MM.1S (cell line): ENCODE results near the gene LARGE1.
A peak's percentile ranks its signal among the peaks of the same experiment; 100 is the strongest.

Source experiments
- DNase-seq: peaks from one replicate; pipeline ENCODE4 v3.0.0-alpha.2; 2015
- H2AFZ ChIP-seq: fragments of 300-600 bp; sonication (generic); 2 replicates; pipeline ENCODE4 v1.6.0; 2016; ENCODE audit warnings: antibody characterized with exemption, low read length
- H3F3A ChIP-seq: fragments of 300-600 bp; sonication (generic); 2 replicates; pipeline ENCODE4 v1.6.1; 2016; ENCODE audit warnings: mild to moderate bottlenecking, antibody characterized with exemption, low read length, moderate library complexity, mixed read lengths; ENCODE audit not compliant: insufficient read depth
- H3K27ac ChIP-seq: fragments of 300-600 bp; sonication (generic); 2 replicates; pipeline ENCODE4 v1.5.1; 2016; ENCODE audit warnings: mild to moderate bottlenecking, low read length
- H3K27me3 ChIP-seq: fragments of 300-600 bp; sonication (generic); replicated peaks from 2 replicates; pipeline ENCODE4 v1.6.0; 2016; ENCODE audit warnings: low read length; ENCODE audit not compliant: insufficient read depth
- H3K36me3 ChIP-seq: fragments of 300-600 bp; sonication (generic); replicated peaks from 2 replicates; pipeline ENCODE4 v1.6.1; 2016; ENCODE audit warnings: mild to moderate bottlenecking, low read length, mixed read lengths; ENCODE audit not compliant: insufficient read depth
- H3K4me1 ChIP-seq: fragments of 300-600 bp; sonication (generic); 2 replicates; pipeline ENCODE4 v1.6.1; 2016; ENCODE audit warnings: low read length, mixed read lengths
- H3K4me2 ChIP-seq: fragments of 300-600 bp; sonication (generic); 2 replicates; pipeline ENCODE4 v1.6.0; 2016; ENCODE audit warnings: low read depth, low read length
- H3K4me3 ChIP-seq: fragments of 300-600 bp; sonication (generic); 2 replicates; pipeline ENCODE4 v1.5.1; 2016; ENCODE audit warnings: low read length, mixed read lengths
- H3K79me2 ChIP-seq: fragments of 300-600 bp; sonication (generic); 2 replicates; pipeline ENCODE4 v1.6.1; 2016; ENCODE audit warnings: mixed run types, low read length, mixed read lengths
- H3K9ac ChIP-seq: fragments of 300-600 bp; sonication (generic); 2 replicates; pipeline ENCODE4 v1.6.1; 2016; ENCODE audit warnings: low read length, mixed read lengths
- H3K9me2 ChIP-seq: fragments of 300-600 bp; sonication (generic); replicated peaks from 2 replicates; pipeline ENCODE4 v1.6.1; 2016; ENCODE audit warnings: mild to moderate bottlenecking, low read length, mixed read lengths; ENCODE audit not compliant: insufficient read depth
- H3K9me3 ChIP-seq: fragments of 300-600 bp; sonication (generic); replicated peaks from 2 replicates; pipeline ENCODE4 v1.6.1; 2016; ENCODE audit warnings: mild to moderate bottlenecking, low read length, mixed read lengths; ENCODE audit not compliant: insufficient read depth
- H4K20me1 ChIP-seq: fragments of 300-600 bp; sonication (generic); 2 replicates; pipeline ENCODE4 v1.6.1; 2016; ENCODE audit warnings: mild to moderate bottlenecking, low read length, moderate library complexity, mixed read lengths; ENCODE audit not compliant: insufficient read depth
- EZH2 ChIP-seq: fragments of 300-600 bp; sonication (generic); optimal IDR thresholded peaks from 2 replicates; pipeline ENCODE3; 2017; ENCODE audit warnings: low read depth, mild to moderate bottlenecking, antibody characterized with exemption, low read length, mixed read lengths
- EZH2phosphoT487 ChIP-seq: fragments of 300-600 bp; sonication (generic); IDR thresholded peaks from 2 replicates; pipeline ENCODE4 v1.6.1; 2018; ENCODE audit warnings: antibody characterized with exemption, low read length
- TF ChIP-seq, protein P1 (sequence below): fragments of 300-600 bp; sonication (generic); IDR thresholded peaks from 2 replicates; pipeline ENCODE4 v1.5.1; 2016; ENCODE audit warnings: antibody characterized with exemption, low read length, mixed read lengths

LARGE1 gene

DNA sequence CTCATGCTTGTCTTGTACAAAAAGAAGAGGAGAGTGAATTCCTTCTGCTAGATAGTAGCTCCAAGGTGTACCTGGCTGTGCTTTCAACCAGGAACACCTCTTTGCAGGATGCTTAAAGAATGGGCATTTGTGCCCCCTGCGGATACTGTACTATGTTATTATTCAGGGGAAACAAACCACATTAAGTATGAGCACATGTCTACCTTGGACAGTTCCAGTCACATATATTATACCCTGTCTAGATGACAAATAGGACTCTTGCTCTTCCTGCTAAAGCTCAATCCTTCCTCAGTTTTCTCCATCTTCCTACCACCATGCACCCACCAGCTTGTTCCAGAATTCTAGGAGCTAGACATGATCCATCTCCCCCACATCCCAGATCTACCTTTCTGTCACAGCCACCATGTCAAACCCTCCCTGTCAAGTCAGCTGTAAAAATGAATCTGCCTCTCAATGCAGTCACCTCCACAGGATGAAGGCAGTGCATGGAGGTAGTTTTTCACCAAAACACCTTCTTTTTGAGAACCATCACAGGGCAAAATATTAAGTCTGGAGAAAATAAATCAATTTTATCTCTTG, 337.4 kb downstream of the LARGE1 start:
- no peak for DNase-seq
- H3K4me1 ChIP-seq = 0 out of 2 replicates have a peak, but pooled peaks cover 3% of the 10 kb centered on the region
- H3K36me3 ChIP-seq = no peaks in the 10 kb centered on the region
- H3K9ac ChIP-seq = no peak overlapping the region
- H3K9me3 ChIP-seq = no peaks in the 10 kb centered on the region
- no peaks in the 10 kb centered on the region for H4K20me1 ChIP-seq
- H3K9me2 ChIP-seq = no peaks in the 10 kb centered on the region
- no peak overlapping the region for H2AFZ ChIP-seq
- no peak overlapping the region for H3K4me2 ChIP-seq
- H3F3A ChIP-seq = no peaks in the 10 kb centered on the region
- TF ChIP-seq EZH2 = no peak
- TF ChIP-seq EZH2phosphoT487 = no peak
- TF ChIP-seq, protein P1, sequence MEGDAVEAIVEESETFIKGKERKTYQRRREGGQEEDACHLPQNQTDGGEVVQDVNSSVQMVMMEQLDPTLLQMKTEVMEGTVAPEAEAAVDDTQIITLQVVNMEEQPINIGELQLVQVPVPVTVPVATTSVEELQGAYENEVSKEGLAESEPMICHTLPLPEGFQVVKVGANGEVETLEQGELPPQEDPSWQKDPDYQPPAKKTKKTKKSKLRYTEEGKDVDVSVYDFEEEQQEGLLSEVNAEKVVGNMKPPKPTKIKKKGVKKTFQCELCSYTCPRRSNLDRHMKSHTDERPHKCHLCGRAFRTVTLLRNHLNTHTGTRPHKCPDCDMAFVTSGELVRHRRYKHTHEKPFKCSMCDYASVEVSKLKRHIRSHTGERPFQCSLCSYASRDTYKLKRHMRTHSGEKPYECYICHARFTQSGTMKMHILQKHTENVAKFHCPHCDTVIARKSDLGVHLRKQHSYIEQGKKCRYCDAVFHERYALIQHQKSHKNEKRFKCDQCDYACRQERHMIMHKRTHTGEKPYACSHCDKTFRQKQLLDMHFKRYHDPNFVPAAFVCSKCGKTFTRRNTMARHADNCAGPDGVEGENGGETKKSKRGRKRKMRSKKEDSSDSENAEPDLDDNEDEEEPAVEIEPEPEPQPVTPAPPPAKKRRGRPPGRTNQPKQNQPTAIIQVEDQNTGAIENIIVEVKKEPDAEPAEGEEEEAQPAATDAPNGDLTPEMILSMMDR = no peak
- no peak overlapping the region for H3K27ac ChIP-seq
- H3K4me3 ChIP-seq = no peak overlapping the region
- 0 out of 2 replicates have a peak, but pooled peaks cover 5% of the 10 kb centered on the region for H3K79me2 ChIP-seq
- H3K27me3 ChIP-seq = no peaks in the 10 kb centered on the region

DNA sequence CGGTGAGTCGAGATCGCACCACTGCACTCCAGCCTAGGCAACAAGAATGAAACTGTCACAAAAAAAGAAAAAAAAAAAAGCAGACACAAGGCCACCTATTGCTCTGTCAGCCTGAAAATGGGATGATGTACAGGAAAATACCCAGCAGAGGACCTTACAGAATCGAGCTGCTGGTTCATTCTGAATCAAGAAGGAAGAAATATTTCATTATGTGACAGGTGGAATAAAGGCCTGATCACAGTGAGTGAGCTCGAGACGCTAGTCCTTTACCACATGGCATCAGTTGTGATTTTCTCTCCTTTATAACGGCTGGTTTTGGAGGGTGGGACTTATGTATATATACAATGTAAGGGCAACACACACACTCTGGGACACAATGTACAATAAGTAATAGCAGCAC, 340.0 kb downstream of the LARGE1 start:
- peaks cover 9% of the 10 kb centered on the region; the same call in 1 of the 2 replicates for H3K79me2 ChIP-seq
- H4K20me1 ChIP-seq = no peaks in the 10 kb centered on the region
- no peaks in the 10 kb centered on the region for H3K27me3 ChIP-seq
- H3K9ac ChIP-seq = no peak overlapping the region
- no peak overlapping the region for H3K4me3 ChIP-seq
- H2AFZ ChIP-seq = no peak overlapping the region
- no peaks in the 10 kb centered on the region for H3K36me3 ChIP-seq
- no peak overlapping the region for H3K4me2 ChIP-seq
- DNase-seq = no peak
- H3K4me1 ChIP-seq = 0 out of 2 replicates have a peak, but pooled peaks cover 3% of the 10 kb centered on the region
- no peaks in the 10 kb centered on the region for H3K9me3 ChIP-seq
- no peak for TF ChIP-seq EZH2
- H3K9me2 ChIP-seq = no peaks in the 10 kb centered on the region
- no peak overlapping the region for H3K27ac ChIP-seq
- H3F3A ChIP-seq = no peaks in the 10 kb centered on the region

DNA sequence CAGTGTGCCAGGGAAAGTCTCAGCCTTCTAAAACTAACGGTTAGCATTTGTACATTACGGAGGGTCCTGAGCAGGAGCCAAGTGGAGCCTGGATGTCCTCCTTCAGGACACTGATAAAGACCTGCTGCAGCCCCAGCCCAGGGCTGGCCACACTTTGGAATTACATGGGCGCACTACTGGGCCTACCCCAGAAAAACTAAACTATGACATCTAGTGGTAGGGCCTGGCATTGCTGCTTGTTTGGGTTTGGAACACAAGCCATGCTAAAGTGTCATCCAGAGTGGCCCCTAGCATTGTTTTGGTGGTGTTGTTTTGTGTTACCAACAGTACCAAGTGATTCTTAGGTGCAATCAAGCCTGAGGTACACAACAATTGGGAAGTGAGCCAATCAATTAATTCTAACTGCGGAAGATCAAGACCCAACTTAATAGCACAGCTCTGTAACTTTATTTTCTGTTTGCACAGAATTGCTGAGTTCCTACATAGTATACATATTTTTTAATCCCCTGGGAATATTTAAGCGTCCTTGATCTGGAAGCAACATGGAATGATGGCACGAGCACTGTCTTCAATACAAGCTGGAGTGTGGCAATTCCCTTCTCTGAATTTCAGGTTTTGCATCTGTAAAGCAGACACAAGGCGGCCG, 340.7 kb downstream of the LARGE1 start:
- Histone ChIP-seq H3K9me2 (no peaks in the 10 kb centered on the region), H2AFZ (no peak overlapping the region), H3K9me3 (no peaks in the 10 kb centered on the region), H3K4me3 (no peak overlapping the region), H3K27me3 (no peaks in the 10 kb centered on the region), H3K79me2 (peaks cover 9% of the 10 kb centered on the region; the same call in 1 of the 2 replicates), H3K27ac (no peak overlapping the region), H3K9ac (no peak overlapping the region), H4K20me1 (no peaks in the 10 kb centered on the region), H3K4me1 (0 out of 2 replicates have a peak, but pooled peaks cover 3% of the 10 kb centered on the region), H3K4me2 (no peak overlapping the region), H3K36me3 (no peaks in the 10 kb centered on the region), H3F3A (no peaks in the 10 kb centered on the region)
- TF ChIP-seq EZH2 = no peak
- TF ChIP-seq EZH2phosphoT487 = no peak
- TF ChIP-seq, protein P1 = peak; percentile 95
- DNase-seq = peak; percentile 72

DNA sequence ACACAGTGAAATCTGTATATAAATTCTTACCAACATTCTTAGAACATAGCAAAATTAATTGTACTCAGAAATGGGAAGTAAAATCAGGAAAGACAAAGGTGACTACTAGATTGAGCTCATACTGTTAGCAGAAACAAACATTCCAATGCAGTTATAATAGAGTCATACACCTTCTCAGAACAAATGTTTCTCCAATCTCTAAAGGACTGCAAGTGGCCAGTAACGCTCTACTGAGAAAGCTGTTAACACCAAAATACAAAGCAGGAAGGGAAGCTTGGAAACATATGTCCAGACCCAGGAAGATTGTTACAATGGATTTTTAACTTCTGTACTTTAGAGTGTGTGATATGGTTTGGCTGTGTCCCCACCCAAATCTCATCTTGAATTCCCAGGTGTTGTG, 341.5 kb downstream of the LARGE1 start:
- H3K79me2 ChIP-seq = peaks cover 9% of the 10 kb centered on the region; the same call in 1 of the 2 replicates
- TF ChIP-seq EZH2phosphoT487 = no peak
- H3K27me3 ChIP-seq = no peaks in the 10 kb centered on the region
- H3K9me3 ChIP-seq = no peaks in the 10 kb centered on the region
- no peak for DNase-seq
- no peak overlapping the region for H3K27ac ChIP-seq
- H3K4me2 ChIP-seq = no peak overlapping the region
- H3K9me2 ChIP-seq = no peaks in the 10 kb centered on the region
- no peak overlapping the region for H2AFZ ChIP-seq
- H4K20me1 ChIP-seq = no peaks in the 10 kb centered on the region
- no peak overlapping the region for H3K9ac ChIP-seq
- H3K4me1 ChIP-seq = 0 out of 2 replicates have a peak, but pooled peaks cover 3% of the 10 kb centered on the region
- no peak overlapping the region for H3K4me3 ChIP-seq
- no peaks in the 10 kb centered on the region for H3K36me3 ChIP-seq
- H3F3A ChIP-seq = no peaks in the 10 kb centered on the region
